GM12878 (cell line): ENCODE data around the gene SCNN1A. TPM values are rescaled to one million over a fixed set of nuclear protein-coding genes. Genes with fewer than 3 reads are reported as not detected.

Experiments used
- ATAC-seq: fragments of 200-7000 bp; cut with Tn5 transposase; 3 replicates; pipeline ENCODE4 v1.9.1; 2020; ENCODE audit warnings: mild to moderate bottlenecking, moderate library complexity
- BruUV-seq: library from RNA; stranded (reverse); fragments of 400-500 nt; replicated peaks from 2 replicates; lab custom pipeline; 2021; lab: Mats Ljungman, UMichigan
- CTCF ChIA-PET: fragments of 300-600 bp; sonication (Branson Sonifier 250); formaldehyde crosslinking; extraction: SDS; loops from one replicate; lab custom pipeline; 2021; ENCODE audit warnings: inconsistent platforms; lab: Yijun Ruan, JAX
- POLR2A ChIA-PET: fragments of 350-600 bp; formaldehyde crosslinking; extraction: SDS; loops from one replicate; lab custom pipeline; 2021; ENCODE audit warnings: inconsistent platforms; lab: Charles Lee
- RAD21 ChIA-PET: fragments of 300-600 bp; sonication (Branson Sonifier 250); formaldehyde crosslinking; loops from one replicate; lab custom pipeline; 2023; ENCODE audit warnings: antibody characterized with exemption; ENCODE audit not compliant: unreplicated experiment; lab: Charles Lee
- SMC1A ChIA-PET: fragments of 300-600 bp; sonication (Branson Sonifier 250); formaldehyde crosslinking; loops from one replicate; lab custom pipeline; 2023; ENCODE audit not compliant: unreplicated experiment, uncharacterized antibody; lab: Charles Lee
- DNase-seq: peaks from one replicate; pipeline ENCODE4 v3.0.0-alpha.2; 2011; ENCODE audit warnings: low read depth, low spot score
- FAIRE-seq: peaks from 3 replicates; lab custom pipeline; 2011; peaks lifted over from hg19 to GRCh38; lab: Jason Lieb, UNC
- H2AFZ ChIP-seq: 2 replicates; pipeline ENCODE4 v1.6.0; 2011; ENCODE audit warnings: low read depth, low read length, control low read depth; ENCODE audit not compliant: control insufficient read depth
- H3K27ac ChIP-seq: 2 replicates; pipeline ENCODE4 v1.5.1; 2011; ENCODE audit warnings: control low read depth; ENCODE audit not compliant: control insufficient read depth, insufficient read depth
- H3K27me3 ChIP-seq, 2 experiments: replicated peaks in 1 of 2; 2 replicates each; pipeline versions ENCODE4 v1.6.0 to v1.6.1; 2011; ENCODE audit warnings: low read length in 1 of 2; ENCODE audit not compliant: control insufficient read depth in 2 of 2, insufficient read depth in 2 of 2
- H3K36me3 ChIP-seq, 2 experiments: 2 replicates each; pipeline ENCODE4 v1.5.1; 2011; ENCODE audit warnings: low read length in 1 of 2; ENCODE audit not compliant: control insufficient read depth in 2 of 2, insufficient read depth in 2 of 2
- H3K4me1 ChIP-seq: 2 replicates; pipeline ENCODE4 v1.6.1; 2011; ENCODE audit warnings: mild to moderate bottlenecking, low read length, moderate library complexity, mixed read lengths; ENCODE audit not compliant: control insufficient read depth, insufficient read depth
- H3K4me2 ChIP-seq: 2 replicates; pipeline ENCODE4 v1.6.0; 2011; ENCODE audit warnings: control low read depth; ENCODE audit not compliant: control insufficient read depth, insufficient read depth
- H3K4me3 ChIP-seq: fragments of 200-600 bp; sonication (generic); 2 replicates; pipeline ENCODE4 v1.5.1; 2016
- H3K79me2 ChIP-seq: 2 replicates; pipeline ENCODE4 v1.6.0; 2011; ENCODE audit warnings: low read length; ENCODE audit not compliant: control insufficient read depth, insufficient read depth
- H3K9ac ChIP-seq: 2 replicates; pipeline ENCODE4 v1.8.0; 2011; ENCODE audit warnings: low read length, control low read depth, mixed read lengths; ENCODE audit not compliant: control insufficient read depth, insufficient read depth
- H3K9me3 ChIP-seq: replicated peaks from 3 replicates; pipeline ENCODE4 v1.5.1; 2011; ENCODE audit warnings: mild to moderate bottlenecking, low read length; ENCODE audit not compliant: control insufficient read depth, insufficient read depth
- H4K20me1 ChIP-seq: 2 replicates; pipeline ENCODE4 v1.6.0; 2011; ENCODE audit not compliant: control insufficient read depth, insufficient read depth
- CBX3 ChIP-seq: fragments of 200-600 bp; sonication (generic); IDR thresholded peaks from 2 replicates; pipeline ENCODE4 v1.6.1; 2016; ENCODE audit warnings: low read depth, borderline replicate concordance
- CTCF ChIP-seq, 3 experiments: IDR thresholded peaks in 2 of 3; conservative IDR thresholded peaks in 1 of 3; 2 replicates each; pipeline ENCODE4 v1.5.1; 2011; ENCODE audit warnings: low read depth in 3 of 3, low read length in 3 of 3, mild to moderate bottlenecking in 3 of 3, control low read depth in 2 of 3, moderate library complexity in 2 of 3, inconsistent platforms in 1 of 3, mixed read lengths in 1 of 3; ENCODE audit not compliant: control insufficient read depth in 2 of 3, insufficient read depth in 1 of 3; ENCODE audit errors: extremely low read depth in 1 of 3
- EZH2 ChIP-seq: IDR thresholded peaks from 2 replicates; pipeline ENCODE4 v1.6.1; 2012; ENCODE audit warnings: low read depth, mild to moderate bottlenecking, control low read depth, inconsistent platforms, low read length, borderline replicate concordance; ENCODE audit not compliant: control insufficient read depth
- HDAC6 ChIP-seq: fragments of 200-600 bp; sonication (generic); IDR thresholded peaks from one replicate; pipeline ENCODE4 v1.8.0; 2017; ENCODE audit warnings: antibody characterized with exemption; ENCODE audit not compliant: unreplicated experiment
- IKZF2 ChIP-seq, 2 experiments: fragments of 450-650 bp; IDR thresholded peaks; 2 replicates each; pipeline ENCODE4 v1.6.1; 2017; ENCODE audit warnings: mild to moderate bottlenecking in 2 of 2, moderate library complexity in 2 of 2
- JUNB ChIP-seq: IDR thresholded peaks from 2 replicates; pipeline ENCODE4 v1.6.1; 2016; ENCODE audit warnings: antibody characterized with exemption, mild to moderate bottlenecking
- MEF2A ChIP-seq: IDR thresholded peaks from 2 replicates; pipeline ENCODE4 v1.6.1; 2011; ENCODE audit warnings: low read depth, mild to moderate bottlenecking, low read length, moderate library complexity; ENCODE audit not compliant: insufficient read depth
- NR2C1 ChIP-seq: fragments of 450-650 bp; IDR thresholded peaks from 2 replicates; pipeline ENCODE4 v1.6.1; 2017; ENCODE audit warnings: antibody characterized with exemption, mild to moderate bottlenecking, moderate library complexity
- RELB ChIP-seq: fragments of 450-650 bp; IDR thresholded peaks from 2 replicates; pipeline ENCODE4 v1.6.1; 2017; ENCODE audit warnings: low read depth, mild to moderate bottlenecking, moderate library complexity
- YBX1 ChIP-seq: fragments of 450-650 bp; IDR thresholded peaks from 2 replicates; pipeline ENCODE4 v1.6.1; 2016; ENCODE audit warnings: antibody characterized with exemption
- YY1 ChIP-seq: IDR thresholded peaks from 2 replicates; pipeline ENCODE4 v1.6.1; 2011; ENCODE audit warnings: low read depth, mild to moderate bottlenecking, low read length
- ZNF217 ChIP-seq: fragments of 450-650 bp; IDR thresholded peaks from 2 replicates; pipeline ENCODE4 v1.6.1; 2017; ENCODE audit warnings: antibody characterized with exemption, mild to moderate bottlenecking
- ZNF622 ChIP-seq: fragments of 450-650 bp; IDR thresholded peaks from 2 replicates; pipeline ENCODE4 v1.6.1; 2017; ENCODE audit warnings: mild to moderate bottlenecking, inconsistent platforms
- ZZZ3 ChIP-seq: IDR thresholded peaks from 2 replicates; pipeline ENCODE4 v1.6.1; 2011; ENCODE audit warnings: low read depth; ENCODE audit not compliant: control insufficient read depth, insufficient read length
- WGBS: methylation state at CpG from one replicate; pipeline ENCODE4 v1.1.6; 2016; ENCODE audit warnings: low lambda C conversion rate; ENCODE audit not compliant: insufficient replicate concordance, insufficient coverage; ENCODE audit errors: missing lambda C conversion rate; 5-methylcytosine and 5-hydroxymethylcytosine counted together
- in situ Hi-C: fragments of 300-500 bp; cut with MboI; formaldehyde crosslinking; loops from 9 replicates; pipeline ENCODE4 v1.14.3; 2018; ENCODE audit warnings: mixed read lengths
- intact Hi-C: fragments of 100-400 bp; cut with micrococcal nuclease; formaldehyde crosslinking; loops from one replicate; pipeline ENCODE4 v1.14.2; 2022; ENCODE audit not compliant: unreplicated experiment
- polyA plus RNA-seq, 11 experiments: library from polyadenylated mRNA; depleted of rRNA in 4 of 11; unstranded in 6 of 11; stranded (reverse) in 5 of 11; fragments of >200 nt; fragmentation: Nextera tagmentation in 4 of 11; fragmentation: Illumina TruSeq in 1 of 11; extraction: Ambion mirVana in 4 of 11; extraction: Trizol in 1 of 11; gene quantifications; 1 replicate in 1 of 11; 2 replicates in 10 of 11; pipeline versions ENCODE4 v1.2.1 to v1.2.3, GENCODE V29; 2011 to 2016; ENCODE audit warnings: inconsistent platforms in 2 of 11, missing spikeins in 2 of 11, low read depth in 1 of 11
- total RNA-seq, 4 experiments: library from RNA; depleted of rRNA in 3 of 4; stranded (reverse); fragments of >200 nt in 3 of 4; fragmentation: Illumina TruSeq in 1 of 4; extraction: Trizol in 1 of 4; gene quantifications; 2 replicates each; pipeline versions ENCODE4 v1.2.1 to v1.2.3, GENCODE V29; 2013 to 2021
- TF ChIP-seq, protein P1 (sequence below): fragments of 450-650 bp; conservative IDR thresholded peaks from 2 replicates; pipeline ENCODE4 v1.6.1; 2017; ENCODE audit warnings: mild to moderate bottlenecking, moderate library complexity
- TF ChIP-seq, protein P2 (sequence below): fragments of 150-350 bp; IDR thresholded peaks from 2 replicates; pipeline ENCODE4 v1.6.1; 2014; ENCODE audit warnings: mild to moderate bottlenecking, low read depth, low read length

SCNN1A gene
- total and polyA plus RNA-seq, 10 of the 15 experiments (the other 5 are each of a cell fraction or from before 2014, with no cell fraction given): 0.14 to 0.69 TPM; not detected in 8

GRCh38 chr12:6319446-6319845, 55.9 kb downstream of the SCNN1A start (continued):
- TF ChIP-seq HDAC6: no peak
- no peak for TF ChIP-seq ZNF217
- no peak for TF ChIP-seq EZH2
- TF ChIP-seq ZZZ3: no peak
- TF ChIP-seq, protein P1, sequence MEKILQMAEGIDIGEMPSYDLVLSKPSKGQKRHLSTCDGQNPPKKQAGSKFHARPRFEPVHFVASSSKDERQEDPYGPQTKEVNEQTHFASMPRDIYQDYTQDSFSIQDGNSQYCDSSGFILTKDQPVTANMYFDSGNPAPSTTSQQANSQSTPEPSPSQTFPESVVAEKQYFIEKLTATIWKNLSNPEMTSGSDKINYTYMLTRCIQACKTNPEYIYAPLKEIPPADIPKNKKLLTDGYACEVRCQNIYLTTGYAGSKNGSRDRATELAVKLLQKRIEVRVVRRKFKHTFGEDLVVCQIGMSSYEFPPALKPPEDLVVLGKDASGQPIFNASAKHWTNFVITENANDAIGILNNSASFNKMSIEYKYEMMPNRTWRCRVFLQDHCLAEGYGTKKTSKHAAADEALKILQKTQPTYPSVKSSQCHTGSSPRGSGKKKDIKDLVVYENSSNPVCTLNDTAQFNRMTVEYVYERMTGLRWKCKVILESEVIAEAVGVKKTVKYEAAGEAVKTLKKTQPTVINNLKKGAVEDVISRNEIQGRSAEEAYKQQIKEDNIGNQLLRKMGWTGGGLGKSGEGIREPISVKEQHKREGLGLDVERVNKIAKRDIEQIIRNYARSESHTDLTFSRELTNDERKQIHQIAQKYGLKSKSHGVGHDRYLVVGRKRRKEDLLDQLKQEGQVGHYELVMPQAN: no peak
- no peak for TF ChIP-seq MEF2A

DNA sequence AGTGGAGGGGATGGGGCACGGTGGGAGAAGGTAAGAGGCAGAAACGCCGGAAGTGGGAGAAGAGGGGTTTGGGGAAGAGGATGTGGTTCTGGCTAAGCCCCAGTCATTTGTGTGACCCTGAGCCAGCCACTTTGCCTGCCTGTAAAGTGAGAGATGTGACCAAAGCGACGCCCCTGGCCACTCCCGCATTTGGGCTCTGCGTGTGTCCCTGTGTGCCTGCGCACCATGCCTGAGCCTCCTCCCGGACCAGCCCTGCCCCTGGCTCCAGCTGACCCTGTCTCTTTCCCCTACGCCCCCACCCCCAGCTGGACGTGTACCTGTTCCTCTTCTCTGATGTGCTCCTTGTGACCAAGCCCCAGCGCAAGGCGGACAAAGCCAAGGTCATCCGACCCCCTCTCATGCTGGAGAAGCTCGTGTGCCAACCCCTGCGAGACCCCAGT, 56.9 kb downstream of the SCNN1A start:
- FAIRE-seq (no peak), ATAC-seq (no peak), DNase-seq (no peak)
- intact Hi-C loops (no loop called here), in situ Hi-C loops (no loop called here)
- RAD21 ChIA-PET: interaction anchor here (0.6 to 1.0 kb wide), 2 partner anchors 21 to 219 kb away, joined by 3 read pairs; no protein-coding TSS in a partner anchor
- no peaks in the 10 kb centered on the region for H3K79me2 ChIP-seq
- H3K9ac ChIP-seq: no peak overlapping the region
- no peak overlapping the region for H3K4me3 ChIP-seq
- H3K27ac ChIP-seq: no peak overlapping the region
- no peaks in the 10 kb centered on the region for H3K9me3 ChIP-seq
- no peaks in the 10 kb centered on the region for H3K27me3 ChIP-seq
- WGBS: 60% methylated on average over 16 of the region's 16 CpGs
- BruUV-seq: no TSS peak
- no peak overlapping the region for H3K4me2 ChIP-seq
- peaks cover 28% of the 10 kb centered on the region for H3K4me1 ChIP-seq
- CTCF ChIA-PET: interaction anchor here (3.1 kb wide), 1 partner anchor 12 kb away, joined by 9 read pairs; no protein-coding TSS in a partner anchor
- POLR2A ChIA-PET: interaction anchor here (0.7 kb wide), 1 partner anchor 213 kb away, joined by 7 read pairs; no protein-coding TSS in a partner anchor
- no peaks in the 10 kb centered on the region for H4K20me1 ChIP-seq
- H2AFZ ChIP-seq: no peak overlapping the region
- SMC1A ChIA-PET: no interaction called here
- H3K36me3 ChIP-seq: no peaks in the 10 kb centered on the region
- TF ChIP-seq YY1 (no peak), RELB (no peak), NR2C1 (no peak), CTCF (IDR thresholded peaks at IDR 0.05 in 2 of 3, conservative IDR thresholded peaks at IDR 0.05 in 1 of 3; ENCODE audit: control insufficient read depth in 2 of 3, extremely low read depth in 1 of 3, insufficient read depth in 1 of 3, low read depth in 3 of 3, low read length in 3 of 3) (no peak), JUNB (no peak), ZNF622 (no peak), YBX1 (no peak), ZNF217 (no peak), IKZF2 (IDR thresholded peaks at IDR 0.05) (no peak), CBX3 (no peak), HDAC6 (no peak)
- TF ChIP-seq, protein P2, sequence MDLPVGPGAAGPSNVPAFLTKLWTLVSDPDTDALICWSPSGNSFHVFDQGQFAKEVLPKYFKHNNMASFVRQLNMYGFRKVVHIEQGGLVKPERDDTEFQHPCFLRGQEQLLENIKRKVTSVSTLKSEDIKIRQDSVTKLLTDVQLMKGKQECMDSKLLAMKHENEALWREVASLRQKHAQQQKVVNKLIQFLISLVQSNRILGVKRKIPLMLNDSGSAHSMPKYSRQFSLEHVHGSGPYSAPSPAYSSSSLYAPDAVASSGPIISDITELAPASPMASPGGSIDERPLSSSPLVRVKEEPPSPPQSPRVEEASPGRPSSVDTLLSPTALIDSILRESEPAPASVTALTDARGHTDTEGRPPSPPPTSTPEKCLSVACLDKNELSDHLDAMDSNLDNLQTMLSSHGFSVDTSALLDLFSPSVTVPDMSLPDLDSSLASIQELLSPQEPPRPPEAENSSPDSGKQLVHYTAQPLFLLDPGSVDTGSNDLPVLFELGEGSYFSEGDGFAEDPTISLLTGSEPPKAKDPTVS: no peak
